Measurements from ENCODE around the gene KIF21A. TPM values are rescaled to one million over a fixed set of nuclear protein-coding genes. Genes with fewer than 3 reads are reported as not detected.

KIF21A gene
- total RNA-seq, 1 donor from 2014 or later: 1.3 TPM

- Histone ChIP-seq H3K4me1 (no peaks in the 10 kb centered on the region), H3K27me3 (no peaks in the 10 kb centered on the region), H3K36me3 (peaks cover 0 to 10% of the 10 kb centered on the region in 2 donors), H3K27ac (no peak overlapping the region), H3K9me3 (no peaks in the 10 kb centered on the region), H3K4me3 (no peak overlapping the region)
- no peak for DNase-seq (ENCODE audit: low spot score in 2 of 2)
- TF ChIP-seq, protein P1, sequence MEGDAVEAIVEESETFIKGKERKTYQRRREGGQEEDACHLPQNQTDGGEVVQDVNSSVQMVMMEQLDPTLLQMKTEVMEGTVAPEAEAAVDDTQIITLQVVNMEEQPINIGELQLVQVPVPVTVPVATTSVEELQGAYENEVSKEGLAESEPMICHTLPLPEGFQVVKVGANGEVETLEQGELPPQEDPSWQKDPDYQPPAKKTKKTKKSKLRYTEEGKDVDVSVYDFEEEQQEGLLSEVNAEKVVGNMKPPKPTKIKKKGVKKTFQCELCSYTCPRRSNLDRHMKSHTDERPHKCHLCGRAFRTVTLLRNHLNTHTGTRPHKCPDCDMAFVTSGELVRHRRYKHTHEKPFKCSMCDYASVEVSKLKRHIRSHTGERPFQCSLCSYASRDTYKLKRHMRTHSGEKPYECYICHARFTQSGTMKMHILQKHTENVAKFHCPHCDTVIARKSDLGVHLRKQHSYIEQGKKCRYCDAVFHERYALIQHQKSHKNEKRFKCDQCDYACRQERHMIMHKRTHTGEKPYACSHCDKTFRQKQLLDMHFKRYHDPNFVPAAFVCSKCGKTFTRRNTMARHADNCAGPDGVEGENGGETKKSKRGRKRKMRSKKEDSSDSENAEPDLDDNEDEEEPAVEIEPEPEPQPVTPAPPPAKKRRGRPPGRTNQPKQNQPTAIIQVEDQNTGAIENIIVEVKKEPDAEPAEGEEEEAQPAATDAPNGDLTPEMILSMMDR (IDR thresholded peaks at IDR 0.05): no peak
- intact Hi-C loops (cut with DNase I): no loop called here
These were observed 111.2 kb downstream of the KIF21A start for GRCh38 chr12:39331539-39332261.

GRCh38 chr12:39329876-39330275 is 113.0 kb downstream of the KIF21A start:
- TF ChIP-seq, protein P1 (IDR thresholded peaks at IDR 0.05): no peak
- no peak for DNase-seq (ENCODE audit: low spot score in 2 of 2)
- Histone ChIP-seq H3K4me1 (no peaks in the 10 kb centered on the region), H3K27ac (no peak overlapping the region), H3K4me3 (no peak overlapping the region), H3K36me3 (peaks cover 0 to 10% of the 10 kb centered on the region in 2 donors), H3K9me3 (no peaks in the 10 kb centered on the region), H3K27me3 (no peaks in the 10 kb centered on the region)
- intact Hi-C loops (cut with DNase I): no loop called here

- no peak overlapping the region for H3K4me3 ChIP-seq
- no peaks in the 10 kb centered on the region for H3K27me3 ChIP-seq
- H3K36me3 ChIP-seq: peaks cover 0 to 10% of the 10 kb centered on the region in 2 donors
- H3K4me1 ChIP-seq: no peaks in the 10 kb centered on the region
- TF ChIP-seq, protein P1 (IDR thresholded peaks at IDR 0.05): no peak
- intact Hi-C loops (cut with DNase I): no loop called here
- H3K27ac ChIP-seq: no peak overlapping the region
- H3K9me3 ChIP-seq: no peaks in the 10 kb centered on the region
- no peak for DNase-seq (ENCODE audit: low spot score in 2 of 2)
These were observed 113.9 kb downstream of the KIF21A start for GRCh38 chr12:39329018-39329417.

GRCh38 chr12:39327965-39328364 is 115.0 kb downstream of the KIF21A start:
- DNase-seq (ENCODE audit: low spot score in 2 of 2): no peak
- TF ChIP-seq, protein P1 (IDR thresholded peaks at IDR 0.05): no peak

GRCh38 chr12:39327510-39327909 is 115.4 kb downstream of the KIF21A start:
- TF ChIP-seq, protein P1 (IDR thresholded peaks at IDR 0.05): no peak
- DNase-seq (ENCODE audit: low spot score in 2 of 2): no peak
- Histone ChIP-seq H3K27me3 (no peaks in the 10 kb centered on the region), H3K4me1 (no peaks in the 10 kb centered on the region), H3K36me3 (peaks cover 0 to 7% of the 10 kb centered on the region in 2 donors), H3K9me3 (no peaks in the 10 kb centered on the region), H3K27ac (no peak overlapping the region), H3K4me3 (no peak overlapping the region)
- intact Hi-C loops (cut with DNase I): no loop called here

More at GRCh38 chr12:39327965-39328364, 115.0 kb downstream of the KIF21A start:
- Histone ChIP-seq H3K27me3 (no peaks in the 10 kb centered on the region), H3K4me3 (no peak overlapping the region), H3K36me3 (peaks cover 0 to 10% of the 10 kb centered on the region in 2 donors), H3K4me1 (no peaks in the 10 kb centered on the region), H3K9me3 (no peaks in the 10 kb centered on the region), H3K27ac (no peak overlapping the region)
- intact Hi-C loops (cut with DNase I): no loop called here

All from ascending aorta (tissue), 2 donors.